ENCODE measurements around the gene MRPS9.

The MRPS9 gene

DNA sequence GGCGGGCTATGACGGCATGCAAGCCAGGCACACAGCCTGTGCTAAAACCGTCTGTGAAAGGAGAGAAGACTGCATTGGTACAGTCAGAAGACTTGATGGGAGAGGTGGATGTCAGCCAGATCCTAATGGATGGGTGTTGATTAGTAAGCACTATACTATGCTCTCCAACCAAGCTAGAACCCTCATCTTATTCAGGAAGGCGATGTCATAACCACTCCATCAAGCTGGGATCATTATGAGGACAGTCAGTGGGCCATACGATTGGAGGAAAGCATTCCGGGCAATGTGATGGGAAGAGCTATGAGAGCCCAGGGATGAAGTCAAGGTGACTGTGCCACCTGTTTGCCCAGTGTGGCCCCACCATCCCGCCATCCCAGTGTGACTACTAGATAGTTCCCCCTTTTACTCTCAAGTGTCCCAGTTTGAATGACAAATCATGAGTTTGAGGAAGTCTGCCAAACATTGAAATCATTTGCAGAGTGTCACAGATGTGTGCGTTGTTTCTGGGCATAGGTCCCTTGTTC is 66.4 kb downstream of the MRPS9 start:
- TF ChIP-seq CTCF (IDR thresholded peaks at IDR 0.05; ENCODE audit: extremely low read depth, missing control alignments), result no peak
- DNase-seq (ENCODE audit: low spot score), result no peak

- TF ChIP-seq CTCF (IDR thresholded peaks at IDR 0.05; ENCODE audit: extremely low read depth, missing control alignments), result no peak
- no peak for DNase-seq (ENCODE audit: low spot score)
These were observed 72.5 kb downstream of the MRPS9 start for GRCh38 chr2:105110295-105110829.

- no peak for DNase-seq (ENCODE audit: low spot score)
These were observed 73.7 kb downstream of the MRPS9 start for GRCh38 chr2:105111365-105112150.

GRCh38 chr2:105112345-105112744 is 74.5 kb downstream of the MRPS9 start:
- no peak for DNase-seq (ENCODE audit: low spot score)
- TF ChIP-seq CTCF (IDR thresholded peaks at IDR 0.05; ENCODE audit: extremely low read depth, missing control alignments), result no peak

More at GRCh38 chr2:105111365-105112150, 73.7 kb downstream of the MRPS9 start:
- no peak for TF ChIP-seq CTCF (IDR thresholded peaks at IDR 0.05; ENCODE audit: extremely low read depth, missing control alignments)

DNA sequence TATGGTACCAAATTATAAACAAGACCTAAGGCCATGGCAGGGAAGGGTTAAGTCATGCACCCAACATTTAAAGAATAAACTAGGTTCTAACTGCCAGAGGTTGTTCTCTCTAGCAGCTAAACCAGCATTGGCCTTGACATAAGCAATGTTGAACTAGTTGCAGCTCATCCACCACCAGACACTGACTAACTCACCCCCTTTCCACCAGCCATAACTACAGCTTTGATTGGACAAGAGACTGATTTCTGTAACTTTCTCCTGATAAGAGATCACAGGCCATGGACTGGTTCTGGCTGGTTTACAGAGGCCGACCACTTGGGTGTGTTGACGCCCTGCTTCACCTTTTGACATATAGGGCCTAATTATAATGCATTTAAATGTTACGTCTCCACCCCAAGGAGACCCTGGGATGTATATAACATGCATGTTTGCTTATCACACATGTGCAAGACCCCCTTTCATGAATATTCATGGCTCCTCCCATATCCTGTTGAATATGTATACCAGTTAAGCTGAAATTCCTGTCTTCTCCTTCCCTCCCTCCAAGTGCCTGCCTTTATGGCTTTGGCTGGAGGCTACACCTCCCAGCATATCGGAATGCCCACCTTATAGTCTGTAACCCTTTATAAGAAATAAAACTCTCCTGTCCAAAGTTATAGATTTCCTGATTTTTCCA is 75.9 kb downstream of the MRPS9 start:
- no peak for TF ChIP-seq CTCF (IDR thresholded peaks at IDR 0.05; ENCODE audit: extremely low read depth, missing control alignments)
- no peak for DNase-seq (ENCODE audit: low spot score)

DNA sequence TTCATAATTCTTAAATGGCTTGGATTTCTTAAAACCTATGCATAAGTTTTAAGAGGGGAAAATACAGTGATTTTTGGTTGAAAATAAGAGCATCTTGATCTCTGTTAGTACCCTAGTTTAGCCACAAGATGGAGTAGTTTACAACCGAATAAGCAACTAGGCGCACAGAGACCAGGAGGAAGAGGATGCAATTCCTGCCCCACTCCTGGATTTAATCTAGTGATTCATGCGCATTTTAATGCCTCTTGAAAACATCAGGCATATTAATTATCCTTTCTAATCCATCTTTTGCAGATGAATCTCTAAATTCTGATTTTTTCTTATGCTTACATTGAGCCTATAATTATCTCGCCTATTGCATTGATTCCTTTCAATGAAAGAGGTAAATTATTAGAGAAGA is 76.7 kb downstream of the MRPS9 start:
- peak; percentile 12 for TF ChIP-seq CTCF (IDR thresholded peaks at IDR 0.05; ENCODE audit: extremely low read depth, missing control alignments)
- DNase-seq (ENCODE audit: low spot score), result peak; percentile 75

DNA sequence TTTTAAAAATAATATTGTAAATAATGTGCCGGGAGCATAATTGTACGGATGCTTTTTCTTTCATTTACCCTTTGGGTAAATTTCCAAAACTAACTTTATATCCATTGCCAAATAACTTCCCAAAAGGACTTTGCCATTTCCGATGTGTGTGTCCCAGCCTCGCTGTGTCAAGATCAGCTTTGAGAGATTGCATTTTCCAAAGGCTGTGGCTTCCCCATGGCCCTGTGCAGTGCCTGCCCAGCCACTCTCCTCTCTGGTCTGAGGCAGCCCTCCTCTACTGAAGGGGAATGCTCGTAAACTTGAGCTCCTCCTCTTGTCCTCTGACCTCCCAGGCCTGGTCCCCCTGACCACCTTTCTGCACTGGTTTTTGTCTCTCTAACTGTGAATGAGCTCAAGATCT is 78.5 kb downstream of the MRPS9 start:
- DNase-seq (ENCODE audit: low spot score), result no peak
- no peak for TF ChIP-seq CTCF (IDR thresholded peaks at IDR 0.05; ENCODE audit: extremely low read depth, missing control alignments)

Measured in GM20000 (cell line).